WTC11 (cell line): ENCODE results near the gene NRAP. TPM values are rescaled to one million over a fixed set of nuclear protein-coding genes. Genes with fewer than 3 reads are reported as not detected.

Experiments
- ATAC-seq: fragments of 200-7000 bp; cut with Tn5 transposase; 2 replicates; pipeline ENCODE4 v1.10.0; 2021; ENCODE audit warnings: mild to moderate bottlenecking, moderate library complexity
- CTCF ChIA-PET: fragments of 300-600 bp; sonication (Branson Sonifier 250); formaldehyde crosslinking; loops from one replicate; lab custom pipeline; 2021; ENCODE audit warnings: antibody characterized with exemption; lab: Charles Lee
- POLR2A ChIA-PET: fragments of 350-600 bp; sonication (Branson Sonifier 250); formaldehyde crosslinking; loops from one replicate; lab custom pipeline; 2021; ENCODE audit warnings: antibody characterized with exemption; lab: Charles Lee
- DNase-seq: peaks from one replicate; pipeline ENCODE4 v3.0.0; 2021; ENCODE audit warnings: low spot score
- H3K27ac Mint-ChIP-seq: 2 replicates; pipeline ENCODE4 v1.8.0; 2021; ENCODE audit warnings: mixed read lengths
- H3K27me3 Mint-ChIP-seq: 2 replicates; pipeline ENCODE4 v1.8.0; 2021; ENCODE audit warnings: low read depth, mild to moderate bottlenecking, moderate library complexity, mixed read lengths
- H3K36me3 Mint-ChIP-seq: 2 replicates; pipeline ENCODE4 v1.8.0; 2021; ENCODE audit warnings: mixed read lengths
- H3K4me1 Mint-ChIP-seq: 2 replicates; pipeline ENCODE4 v1.8.0; 2022; ENCODE audit warnings: mixed read lengths
- H3K4me3 Mint-ChIP-seq: 2 replicates; pipeline ENCODE4 v1.8.0; 2021; ENCODE audit warnings: mild to moderate bottlenecking, moderate library complexity, mixed read lengths
- H3K9me3 Mint-ChIP-seq: 2 replicates; pipeline ENCODE4 v1.8.0; 2021; ENCODE audit warnings: mixed read lengths
- CBFB ChIP-seq: sonication (generic); formaldehyde crosslinking; IDR thresholded peaks from 2 replicates; pipeline ENCODE4 v1.8.1; 2022; ENCODE audit warnings: mild to moderate bottlenecking, low read depth, missing genetic modification reagents
- CREM ChIP-seq: sonication (generic); formaldehyde crosslinking; IDR thresholded peaks from 2 replicates; pipeline ENCODE4 v1.8.1; 2022; ENCODE audit warnings: mild to moderate bottlenecking, missing genetic modification reagents, moderate library complexity
- ELF4 ChIP-seq: sonication (generic); formaldehyde crosslinking; IDR thresholded peaks from 2 replicates; pipeline ENCODE4 v1.8.1; 2022; ENCODE audit warnings: low read depth, mild to moderate bottlenecking, moderate library complexity, missing genetic modification reagents
- FOXK1 ChIP-seq: sonication (generic); formaldehyde crosslinking; IDR thresholded peaks from 2 replicates; pipeline ENCODE4 v1.8.0; 2022; ENCODE audit warnings: mild to moderate bottlenecking, moderate library complexity, missing genetic modification reagents
- FOXP1 ChIP-seq: sonication (generic); formaldehyde crosslinking; IDR thresholded peaks from 2 replicates; pipeline ENCODE4 v1.8.0; 2022; ENCODE audit warnings: missing genetic modification reagents, mild to moderate bottlenecking, moderate library complexity, borderline replicate concordance
- GABPB1 ChIP-seq: sonication (generic); formaldehyde crosslinking; IDR thresholded peaks from 2 replicates; pipeline ENCODE4 v1.8.1; 2023; ENCODE audit warnings: mild to moderate bottlenecking, missing genetic modification reagents
- GRHL2 ChIP-seq: fragments of 250-450 bp; sonication (Bioruptor Pico); IDR thresholded peaks from 2 replicates; pipeline ENCODE4 v1.8.0; 2022; ENCODE audit warnings: mild to moderate bottlenecking, moderate library complexity; ENCODE audit not compliant: insufficient replicate concordance, severe bottlenecking
- GTF2I ChIP-seq: fragments of 250-450 bp; sonication (Bioruptor Pico); conservative IDR thresholded peaks from 2 replicates; pipeline ENCODE4 v1.4.0; 2021; ENCODE audit warnings: mild to moderate bottlenecking
- KAT7 ChIP-seq: sonication (generic); formaldehyde crosslinking; IDR thresholded peaks from 2 replicates; pipeline ENCODE4 v1.8.1; 2023; ENCODE audit warnings: missing genetic modification reagents, mild to moderate bottlenecking, borderline replicate concordance
- MAX ChIP-seq: sonication (generic); formaldehyde crosslinking; IDR thresholded peaks from 2 replicates; pipeline ENCODE4 v1.8.0; 2022; ENCODE audit warnings: mild to moderate bottlenecking, missing genetic modification reagents
- NFE2L1 ChIP-seq: sonication (generic); formaldehyde crosslinking; IDR thresholded peaks from 2 replicates; pipeline ENCODE4 v1.8.1; 2023; ENCODE audit warnings: missing genetic modification reagents
- NR3C1 ChIP-seq: sonication (generic); formaldehyde crosslinking; conservative IDR thresholded peaks from 2 replicates; pipeline ENCODE4 v1.8.1; 2023; ENCODE audit warnings: low read depth, mild to moderate bottlenecking, missing genetic modification reagents
- SMAD3 ChIP-seq: sonication (generic); formaldehyde crosslinking; IDR thresholded peaks from 2 replicates; pipeline ENCODE4 v1.8.0; 2022; ENCODE audit warnings: missing genetic modification reagents, mild to moderate bottlenecking, borderline replicate concordance
- STAT6 ChIP-seq: sonication (generic); formaldehyde crosslinking; conservative IDR thresholded peaks from 2 replicates; pipeline ENCODE4 v1.8.1; 2023; ENCODE audit warnings: mild to moderate bottlenecking, low read depth, missing genetic modification reagents, moderate library complexity
- USF1 ChIP-seq: sonication (generic); formaldehyde crosslinking; IDR thresholded peaks from 2 replicates; pipeline ENCODE4 v1.8.0; 2022; ENCODE audit warnings: mild to moderate bottlenecking, missing genetic modification reagents
- USF2 ChIP-seq: sonication (generic); formaldehyde crosslinking; IDR thresholded peaks from 2 replicates; pipeline ENCODE4 v1.8.1; 2023; ENCODE audit warnings: mild to moderate bottlenecking, missing genetic modification reagents, moderate library complexity
- ZNF121 ChIP-seq: sonication (generic); formaldehyde crosslinking; IDR thresholded peaks from 2 replicates; pipeline ENCODE4 v1.8.0; 2023; ENCODE audit warnings: missing genetic modification reagents
- ZNF232 ChIP-seq: sonication (generic); formaldehyde crosslinking; IDR thresholded peaks from 2 replicates; pipeline ENCODE4 v1.8.0; 2022; ENCODE audit warnings: mild to moderate bottlenecking, missing genetic modification reagents
- ZNF396 ChIP-seq: fragments of 250-450 bp; sonication (Bioruptor Pico); IDR thresholded peaks from 2 replicates; pipeline ENCODE4 v1.8.0; 2021; ENCODE audit warnings: mild to moderate bottlenecking, moderate library complexity, borderline replicate concordance
- ZNF423 ChIP-seq: fragments of 250-450 bp; sonication (Bioruptor Pico); IDR thresholded peaks from 2 replicates; pipeline ENCODE4 v2.1.2; 2022; ENCODE audit warnings: mild to moderate bottlenecking, moderate library complexity
- ZSCAN18 ChIP-seq: fragments of 250-450 bp; sonication (Bioruptor Pico); IDR thresholded peaks from 2 replicates; pipeline ENCODE4 v2.1.2; 2022; ENCODE audit warnings: mild to moderate bottlenecking, moderate library complexity
- total RNA-seq: library from RNA; stranded (reverse); gene quantifications from 3 replicates; pipeline ENCODE4 v1.2.3, GENCODE V29; 2021

The NRAP gene
- total RNA-seq, 1 experiment from 2014 or later = not detected

GRCh38 chr10:113554214-113554613 is 109.6 kb downstream of the NRAP start (continued):
- TF ChIP-seq KAT7 (no peak), CREM (CRISPR knock-in tag) (no peak), FOXK1 (CRISPR knock-in tag) (no peak), ZSCAN18 (CRISPR knock-in tag) (no peak), USF2 (CRISPR knock-in tag) (no peak)

GRCh38 chr10:113553149-113553548 is 110.7 kb downstream of the NRAP start:
- H3K36me3 Mint-ChIP-seq = no peaks in the 10 kb centered on the region
- CTCF ChIA-PET = interaction anchor here (1.8 kb wide), 1 partner anchor 10 kb away, joined by 7 read pairs; no protein-coding TSS in a partner anchor
- H3K27me3 Mint-ChIP-seq = peaks cover 94% of the 10 kb centered on the region
- H3K27ac Mint-ChIP-seq = no peak overlapping the region
- H3K9me3 Mint-ChIP-seq = no peaks in the 10 kb centered on the region
- DNase-seq (no peak), ATAC-seq (no peak)
- no peak for TF ChIP-seq GRHL2 (CRISPR knock-in tag)
- TF ChIP-seq FOXP1 (CRISPR knock-in tag) = no peak
- no peak overlapping the region for H3K4me3 Mint-ChIP-seq
- H3K4me1 Mint-ChIP-seq = peaks cover 11% of the 10 kb centered on the region
- POLR2A ChIA-PET = no interaction called here

GRCh38 chr10:113552701-113553100 is 111.1 kb downstream of the NRAP start, which contains the start of gene HABP2:
Gene HABP2, plus strand, starts transcription at chr10:113553053. Its CDS starts 69 bp downstream, at chr10:113553122.
- no peaks in the 10 kb centered on the region for H3K9me3 Mint-ChIP-seq
- ChIA-PET POLR2A (no interaction called here), CTCF (no interaction called here)
- ATAC-seq = no peak
- H3K27ac Mint-ChIP-seq = no peak within 1 kb of the TSS
- DNase-seq = no peak
- no peak for TF ChIP-seq GTF2I
- TF ChIP-seq MAX (CRISPR knock-in tag) = no peak
- no peak for TF ChIP-seq NFE2L1 (CRISPR knock-in tag)
- no peak for TF ChIP-seq CBFB (CRISPR knock-in tag)
- no peak for TF ChIP-seq SMAD3
- TF ChIP-seq NR3C1 = no peak
- TF ChIP-seq ZNF121 (CRISPR knock-in tag) = no peak
- TF ChIP-seq ZNF396 (CRISPR knock-in tag) = no peak
- TF ChIP-seq ELF4 (CRISPR knock-in tag) = no peak
- no peak for TF ChIP-seq STAT6
- no peak for TF ChIP-seq GABPB1 (CRISPR knock-in tag)
- no peak for TF ChIP-seq ZNF232 (CRISPR knock-in tag)
- TF ChIP-seq ZNF423 (CRISPR knock-in tag) = no peak
- no peak for TF ChIP-seq USF1 (CRISPR knock-in tag)
- peaks cover 7% of the 10 kb centered on the region for H3K4me1 Mint-ChIP-seq
- no peaks in the 10 kb centered on the region for H3K36me3 Mint-ChIP-seq
- peaks cover 91% of the 10 kb centered on the region for H3K27me3 Mint-ChIP-seq
- no peak within 1 kb of the TSS for H3K4me3 Mint-ChIP-seq
